Measurements from ENCODE around the gene ASIC4. TPM values are rescaled to one million over a fixed set of nuclear protein-coding genes. Genes with fewer than 3 reads are reported as not detected.

ASIC4 gene
- polyA plus RNA-seq, 1 donor, result 0.20 TPM

Other genes starting within 250 kb of the ASIC4 start
- gene DNAJB2, start 235.1 kb upstream of the ASIC4 start, polyA plus RNA-seq (ENCODE audit: insufficient read length), result 62.9 TPM
- 0.27 TPM for gene PTPRN, start 205.1 kb upstream of the ASIC4 start, polyA plus RNA-seq (ENCODE audit: insufficient read length)
- not detected for gene RESP18, start 181.7 kb upstream of the ASIC4 start, polyA plus RNA-seq (ENCODE audit: insufficient read length)
- gene DNPEP, start 126.6 kb upstream of the ASIC4 start, polyA plus RNA-seq (ENCODE audit: insufficient read length), result 60.2 TPM
- gene DES, start 96.1 kb upstream of the ASIC4 start, polyA plus RNA-seq (ENCODE audit: insufficient read length), result 5.9 TPM
- gene SPEG, start 79.6 kb upstream of the ASIC4 start, polyA plus RNA-seq (ENCODE audit: insufficient read length), result 10.8 TPM
- gene GMPPA, start 15.6 kb upstream of the ASIC4 start, polyA plus RNA-seq (ENCODE audit: insufficient read length), result 41.7 TPM
- 20.3 TPM for gene CHPF, start 29.3 kb downstream of the ASIC4 start, polyA plus RNA-seq (ENCODE audit: insufficient read length)
- 2.5 TPM for gene TMEM198, start 29.5 kb downstream of the ASIC4 start, polyA plus RNA-seq (ENCODE audit: insufficient read length)
- gene OBSL1, start 57.1 kb downstream of the ASIC4 start, polyA plus RNA-seq (ENCODE audit: insufficient read length), result 136 TPM
- gene INHA, start 57.8 kb downstream of the ASIC4 start, polyA plus RNA-seq (ENCODE audit: insufficient read length), result 2.0 TPM
- 31.2 TPM for gene STK11IP, start 83.4 kb downstream of the ASIC4 start, polyA plus RNA-seq (ENCODE audit: insufficient read length)
- gene SLC4A3, start 113.1 kb downstream of the ASIC4 start, polyA plus RNA-seq (ENCODE audit: insufficient read length), result 7.9 TPM